ENCODE data around the gene GRIK4. TPM values are rescaled to one million over a fixed set of nuclear protein-coding genes. Genes with fewer than 3 reads are reported as not detected.

The GRIK4 gene
- total RNA-seq, 1 experiment from 2014 or later, result 3.3 TPM

- Mint-ChIP-seq H3K4me1 (peaks cover 8% of the 10 kb centered on the region), H3K36me3 (no peaks in the 10 kb centered on the region), H3K27ac (no peak overlapping the region), H3K27me3 (ENCODE audit: low read depth) (peaks cover 2% of the 10 kb centered on the region; the same call in 1 of the 2 replicates), H3K9me3 (no peaks in the 10 kb centered on the region), H3K4me3 (no peak overlapping the region)
- DNase-seq (ENCODE audit: low spot score) (no peak), ATAC-seq (no peak)
- ChIA-PET POLR2A (interaction anchor here (0.6 kb wide), 1 partner anchor 81 kb away, joined by 3 read pairs; no protein-coding TSS in a partner anchor), CTCF (no interaction called here)
- TF ChIP-seq NFYB (CRISPR knock-in tag; conservative IDR thresholded peaks at IDR 0.05; ENCODE audit: low read depth) (no peak), SMAD3 (CRISPR knock-in tag; IDR thresholded peaks at IDR 0.05; ENCODE audit: borderline replicate concordance) (no peak), MYBL2 (CRISPR knock-in tag; IDR thresholded peaks at IDR 0.05) (no peak), ZNF423 (CRISPR knock-in tag; IDR thresholded peaks at IDR 0.05) (no peak), CBFB (CRISPR knock-in tag; IDR thresholded peaks at IDR 0.05; ENCODE audit: low read depth) (no peak), CREB1 (CRISPR knock-in tag; IDR thresholded peaks at IDR 0.05) (no peak), ZNF281 (CRISPR knock-in tag; IDR thresholded peaks at IDR 0.05) (no peak), ESRRA (CRISPR knock-in tag; IDR thresholded peaks at IDR 0.05; ENCODE audit: borderline replicate concordance) (no peak), ZNF317 (CRISPR knock-in tag; IDR thresholded peaks at IDR 0.05; ENCODE audit: borderline replicate concordance, low read depth) (no peak), ARID4B (CRISPR knock-in tag; IDR thresholded peaks at IDR 0.05; ENCODE audit: borderline replicate concordance) (no peak), FOXP4 (CRISPR knock-in tag; IDR thresholded peaks at IDR 0.05) (no peak), CTCF (IDR thresholded peaks at IDR 0.05) (no peak), ZNF416 (CRISPR knock-in tag; IDR thresholded peaks at IDR 0.05) (no peak)
Observed at GRCh38 chr11:120994091-120994859, 482.7 kb downstream of the GRIK4 start.

GRCh38 chr11:120995184-120995583 lies 483.6 kb downstream of the GRIK4 start:
- Mint-ChIP-seq H3K4me1 (no peaks in the 10 kb centered on the region), H3K27me3 (ENCODE audit: low read depth) (no peaks in the 10 kb centered on the region), H3K4me3 (no peak overlapping the region), H3K27ac (no peak overlapping the region), H3K9me3 (no peaks in the 10 kb centered on the region), H3K36me3 (no peaks in the 10 kb centered on the region)
- ATAC-seq (no peak), DNase-seq (ENCODE audit: low spot score) (no peak)
- ChIA-PET CTCF (no interaction called here), POLR2A (no interaction called here)
- no peak for TF ChIP-seq OVOL2 (CRISPR knock-in tag; IDR thresholded peaks at IDR 0.05; ENCODE audit: borderline replicate concordance)
- no peak for TF ChIP-seq ZSCAN18 (CRISPR knock-in tag; IDR thresholded peaks at IDR 0.05)
- no peak for TF ChIP-seq SOX15 (CRISPR knock-in tag; IDR thresholded peaks at IDR 0.05)
- TF ChIP-seq JAZF1 (CRISPR knock-in tag; IDR thresholded peaks at IDR 0.05), result no peak
- no peak for TF ChIP-seq ZNF263 (CRISPR knock-in tag; IDR thresholded peaks at IDR 0.05; ENCODE audit: low read depth)
- TF ChIP-seq IRF2 (CRISPR knock-in tag; IDR thresholded peaks at IDR 0.05; ENCODE audit: borderline replicate concordance, low read depth), result no peak
- no peak for TF ChIP-seq CBFB (CRISPR knock-in tag; IDR thresholded peaks at IDR 0.05; ENCODE audit: low read depth)
- no peak for TF ChIP-seq IRF1 (CRISPR knock-in tag; IDR thresholded peaks at IDR 0.05)
- TF ChIP-seq ZNF671 (CRISPR knock-in tag; IDR thresholded peaks at IDR 0.05), result no peak

Measured in WTC11 (cell line).